ENCODE results near the gene GPHN.

GRCh38 chr14:67056684-67057083 is 548.7 kb downstream of the GPHN start:
- no peak for TF ChIP-seq CTCF (IDR thresholded peaks at IDR 0.05)
- no peak for TF ChIP-seq EP300 (IDR thresholded peaks at IDR 0.05)
- TF ChIP-seq POLR2A (IDR thresholded peaks at IDR 0.05; ENCODE audit: low read depth), result no peak
- no peak for TF ChIP-seq POLR2AphosphoS5 (IDR thresholded peaks at IDR 0.05)

All from esophagus muscularis mucosa (tissue), 4 donors.